Muscle of leg (tissue), 11 donors: ENCODE data around the gene APLN. TPM values are rescaled to one million over a fixed set of nuclear protein-coding genes. Genes with fewer than 3 reads are reported as not detected.

Source experiments
- DNase-seq: peaks from one replicate; pipeline ENCODE4 v3.0.0; 2013
- H3K27ac ChIP-seq: one replicate; pipeline ENCODE4 v1.5.1; 2013; ENCODE audit warnings: mild to moderate bottlenecking, low read length, control low read depth
- H3K27me3 ChIP-seq: one replicate; pipeline ENCODE4 v1.6.1; 2013; ENCODE audit warnings: low read length; ENCODE audit not compliant: control insufficient read depth, insufficient read depth
- H3K36me3 ChIP-seq: one replicate; pipeline ENCODE4 v1.6.1; 2013; ENCODE audit warnings: low read length; ENCODE audit not compliant: control insufficient read depth, insufficient read depth
- H3K4me1 ChIP-seq: one replicate; pipeline ENCODE4 v1.6.1; 2013; ENCODE audit warnings: low read length; ENCODE audit not compliant: control insufficient read depth, insufficient read depth
- H3K4me3 ChIP-seq: one replicate; pipeline ENCODE4 v1.5.1; 2013; ENCODE audit warnings: low read length, control low read depth
- H3K9me3 ChIP-seq: replicated peaks from 2 replicates; pipeline ENCODE4 v1.6.1; 2013; ENCODE audit warnings: low read depth, low read length; ENCODE audit not compliant: control insufficient read depth
- WGBS: methylation state at CpG from one replicate; pipeline ENCODE4 v1.1.5; 2013; ENCODE audit warnings: missing lambda C conversion rate; ENCODE audit not compliant: insufficient coverage; 5-methylcytosine and 5-hydroxymethylcytosine counted together
- polyA plus RNA-seq, 8 donors: library from polyadenylated mRNA; unstranded; fragments of 120-200 nt; gene quantifications; one replicate each; pipeline versions ENCODE4 v1.2.1 to v1.2.3, GENCODE V29; 2013; ENCODE audit warnings: inconsistent platforms in 1 of 8, low replicate concordance in 1 of 8; ENCODE audit not compliant: insufficient read length in 8 of 8, insufficient read depth in 1 of 8
- total RNA-seq: library from RNA; stranded (reverse); fragments of 120-200 nt; gene quantifications from one replicate; pipeline ENCODE4 v1.2.4, GENCODE V29; 2013

APLN gene
- total and polyA plus RNA-seq, 9 donors, result 5.7 to 29.3 (median 17.3) TPM

- peak; percentile 67 for DNase-seq
- no peaks in the 10 kb centered on the region for H3K9me3 ChIP-seq
- peaks cover 52% of the 10 kb centered on the region for H3K27me3 ChIP-seq
- H3K4me1 ChIP-seq, result peaks cover 20% of the 10 kb centered on the region
- H3K4me3 ChIP-seq, result no peak overlapping the region
- no peaks in the 10 kb centered on the region for H3K36me3 ChIP-seq
- 45% methylated on average over 4 of the region's 4 CpGs for WGBS
- no peak overlapping the region for H3K27ac ChIP-seq
Measured at GRCh38 chrX:129642641-129643040, 12.1 kb downstream of the APLN start.

- 74% methylated on average over 3 of the region's 3 CpGs for WGBS
- DNase-seq, result no peak
- no peaks in the 10 kb centered on the region for H3K9me3 ChIP-seq
- H3K4me3 ChIP-seq, result no peak overlapping the region
- H3K36me3 ChIP-seq, result no peaks in the 10 kb centered on the region
- peaks cover 19% of the 10 kb centered on the region for H3K4me1 ChIP-seq
- peaks cover 48% of the 10 kb centered on the region for H3K27me3 ChIP-seq
- no peak overlapping the region for H3K27ac ChIP-seq
Measured at GRCh38 chrX:129641941-129642340, 12.8 kb downstream of the APLN start.

GRCh38 chrX:129641469-129641868 is 13.3 kb downstream of the APLN start:
- Histone ChIP-seq H3K4me1 (peaks cover 14% of the 10 kb centered on the region), H3K4me3 (no peak overlapping the region), H3K9me3 (no peaks in the 10 kb centered on the region), H3K27me3 (peaks cover 44% of the 10 kb centered on the region), H3K27ac (no peak overlapping the region), H3K36me3 (no peaks in the 10 kb centered on the region)
- DNase-seq, result no peak
- 76% methylated on average over 3 of the region's 3 CpGs for WGBS

- Histone ChIP-seq H3K27me3 (peaks cover 37% of the 10 kb centered on the region), H3K4me3 (no peak overlapping the region), H3K36me3 (no peaks in the 10 kb centered on the region), H3K9me3 (no peaks in the 10 kb centered on the region), H3K27ac (no peak overlapping the region), H3K4me1 (peaks cover 10% of the 10 kb centered on the region)
- no CpG with 5 or more reads among the region's 1 CpG for WGBS
- DNase-seq, result no peak
Measured at GRCh38 chrX:129640737-129641136, 14.0 kb downstream of the APLN start.

DNA sequence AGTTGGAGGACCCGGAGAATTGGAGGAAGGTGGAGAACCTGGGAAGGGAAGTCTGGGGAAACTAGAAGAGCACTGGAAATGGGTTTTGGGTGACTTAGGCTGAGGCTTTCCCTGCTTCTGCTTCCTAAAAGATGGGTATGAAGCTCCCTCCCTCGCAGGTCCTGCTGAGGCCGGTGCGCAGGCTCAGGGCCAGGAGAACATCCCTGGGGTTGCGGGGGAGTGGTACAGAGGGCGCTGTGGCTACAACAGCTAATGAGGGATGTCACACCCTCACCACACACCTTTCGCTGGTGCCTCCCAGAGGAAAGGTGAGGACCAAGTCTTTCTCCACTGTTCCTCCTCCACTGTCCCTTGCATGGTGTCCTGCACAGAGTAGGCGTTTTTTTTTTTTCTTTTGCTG is 15.8 kb downstream of the APLN start:
- no peak for DNase-seq
- WGBS, result 93% methylated on average over 3 of the region's 8 CpGs
- Histone ChIP-seq H3K27ac (no peak overlapping the region), H3K4me1 (peaks cover 10% of the 10 kb centered on the region), H3K36me3 (no peaks in the 10 kb centered on the region), H3K27me3 (peaks cover 45% of the 10 kb centered on the region), H3K4me3 (no peak overlapping the region), H3K9me3 (no peaks in the 10 kb centered on the region)

- Histone ChIP-seq H3K27ac (no peak overlapping the region), H3K9me3 (no peaks in the 10 kb centered on the region), H3K36me3 (no peaks in the 10 kb centered on the region), H3K27me3 (peaks cover 40% of the 10 kb centered on the region), H3K4me3 (no peak overlapping the region), H3K4me1 (peaks cover 13% of the 10 kb centered on the region)
- DNase-seq, result peak; percentile 72
- WGBS, result 20% methylated on average over 6 of the region's 13 CpGs
Measured at GRCh38 chrX:129637217-129638109, 17.3 kb downstream of the APLN start.

GRCh38 chrX:129636175-129636681 is 18.5 kb downstream of the APLN start:
- Histone ChIP-seq H3K36me3 (no peaks in the 10 kb centered on the region), H3K27me3 (peaks cover 40% of the 10 kb centered on the region), H3K4me1 (peaks cover 9% of the 10 kb centered on the region), H3K4me3 (no peak overlapping the region), H3K27ac (no peak overlapping the region), H3K9me3 (no peaks in the 10 kb centered on the region)
- no peak for DNase-seq
- WGBS, result 77% methylated on average over 3 of the region's 8 CpGs

DNA sequence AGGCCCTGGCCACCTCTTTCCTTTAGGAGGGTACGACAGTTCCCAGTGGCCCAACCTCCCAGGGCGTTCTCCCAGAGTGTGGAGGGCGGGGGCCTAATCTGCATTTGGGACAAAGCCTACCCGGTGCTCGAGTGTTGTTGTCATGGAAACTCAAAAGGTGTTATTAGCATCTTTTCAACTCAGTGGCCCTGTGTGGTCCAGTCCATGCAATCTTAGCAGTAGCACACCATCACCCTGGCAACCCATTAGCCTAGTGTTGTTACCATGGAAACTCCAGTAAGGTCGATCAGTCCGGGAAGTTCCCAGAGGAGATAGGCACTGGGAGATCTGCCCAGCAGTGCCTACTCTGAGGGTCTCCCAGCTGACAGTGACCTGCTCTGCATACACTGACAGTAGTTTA is 20.2 kb downstream of the APLN start:
- no peak for DNase-seq
- Histone ChIP-seq H3K9me3 (no peaks in the 10 kb centered on the region), H3K27ac (no peak overlapping the region), H3K4me1 (peaks cover 17% of the 10 kb centered on the region), H3K27me3 (peaks cover 34% of the 10 kb centered on the region), H3K36me3 (no peaks in the 10 kb centered on the region), H3K4me3 (no peak overlapping the region)
- WGBS, result 63% methylated on average over 6 of the region's 7 CpGs

DNA sequence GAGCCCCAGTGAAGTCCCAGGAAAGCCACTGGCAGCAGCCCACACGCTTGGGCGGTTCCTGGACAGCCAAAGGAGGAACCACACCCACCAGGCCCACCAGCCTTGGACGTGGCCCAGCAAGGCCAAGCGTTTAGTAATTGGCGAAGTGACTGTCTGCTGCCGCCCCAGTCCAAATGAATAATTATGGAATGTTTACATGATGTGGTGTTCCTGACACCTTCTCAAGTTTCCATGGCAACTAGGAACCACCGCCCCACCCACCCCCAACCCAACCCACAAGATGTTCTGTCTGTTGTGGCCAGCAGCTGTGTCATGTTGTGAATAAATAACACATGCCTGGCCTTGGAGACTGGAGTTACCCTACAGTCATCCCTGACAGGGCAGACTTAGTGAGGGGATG is 22.3 kb downstream of the APLN start:
- H3K9me3 ChIP-seq, result no peaks in the 10 kb centered on the region
- H3K4me3 ChIP-seq, result no peak overlapping the region
- DNase-seq, result peak; percentile 39
- peaks cover 29% of the 10 kb centered on the region for H3K27me3 ChIP-seq
- WGBS, result no CpG with 5 or more reads among the region's 7 CpGs
- H3K27ac ChIP-seq, result no peak overlapping the region
- no peaks in the 10 kb centered on the region for H3K36me3 ChIP-seq
- peaks cover 17% of the 10 kb centered on the region for H3K4me1 ChIP-seq

GRCh38 chrX:129631849-129632248 is 22.9 kb downstream of the APLN start:
- Histone ChIP-seq H3K36me3 (no peaks in the 10 kb centered on the region), H3K4me3 (no peak overlapping the region), H3K4me1 (peaks cover 15% of the 10 kb centered on the region), H3K27me3 (peaks cover 29% of the 10 kb centered on the region), H3K27ac (no peak overlapping the region), H3K9me3 (no peaks in the 10 kb centered on the region)
- 90% methylated on average over 5 of the region's 5 CpGs for WGBS
- no peak for DNase-seq
